Measurements from ENCODE around the gene TMPRSS15.

- TF ChIP-seq CTCF (IDR thresholded peaks at IDR 0.05) (no peak), POLR2A (IDR thresholded peaks at IDR 0.05) (no peak)
These were observed 40.1 kb upstream of the TMPRSS15 start for GRCh38 chr21:18443701-18444100.
